ENCODE measurements around the gene USP2.

Gene USP2

GRCh38 chr11:119346605-119347004 is 34.9 kb downstream of the USP2 start, which contains the start of gene MFRP:
MFRP (minus strand) TSS chr11:119346705; CDS start chr11:119346513, 192 bp downstream.
- H3K36me3 ChIP-seq = no peaks in the 10 kb centered on the region
- no peak within 1 kb of the TSS for H3K27ac ChIP-seq
- TF ChIP-seq Cebpa-rat (IDR thresholded peaks at IDR 0.05) = no peak
- H3K9ac ChIP-seq = no peak within 1 kb of the TSS
- peaks cover 2 to 8% (median 6%) of the 10 kb centered on the region in 10 experiments; a peak in 19 of 20 replicates for H3K4me1 ChIP-seq
- H3K9me3 ChIP-seq (replicated peaks in 1 of 11) = no peaks in the 10 kb centered on the region
- peaks cover 0 to 4% (median 0%) of the 10 kb centered on the region in 11 experiments; a peak in 1 of 22 replicates for H4K20me1 ChIP-seq
- H3K4me2 ChIP-seq = no peak within 1 kb of the TSS
- no peak within 1 kb of the TSS for H3K4me3 ChIP-seq
- H3K27me3 ChIP-seq = peaks cover 0 to 10% (median 5%) of the 10 kb centered on the region in 11 experiments; a peak in 13 of 22 replicates

DNA sequence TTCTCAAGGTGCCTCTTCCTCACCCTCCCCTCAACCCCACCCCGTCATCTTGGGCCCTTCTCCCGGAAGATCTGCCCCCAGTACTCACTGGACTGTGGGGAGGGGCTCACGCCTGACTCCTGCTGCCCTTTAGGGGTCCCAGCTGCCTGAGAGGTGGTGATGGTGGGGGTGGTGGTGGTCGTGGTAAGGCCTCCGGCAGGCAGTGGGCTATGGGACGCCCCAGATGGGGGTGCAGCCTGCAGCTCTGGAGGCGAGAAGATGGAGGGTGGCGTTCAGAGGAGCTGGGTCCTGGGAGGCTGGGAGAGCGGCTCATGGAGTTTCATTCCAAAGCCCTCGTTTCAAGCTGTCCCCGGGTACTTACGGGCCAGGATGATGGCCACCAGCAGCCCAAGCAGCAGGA is 35.8 kb downstream of the USP2 start:
- H3K4me2 ChIP-seq = no peak overlapping the region
- H4K20me1 ChIP-seq = peaks cover 0 to 13% (median 0%) of the 10 kb centered on the region in 11 experiments; a peak in 2 of 22 replicates
- peaks cover 11 to 17% (median 15%) of the 10 kb centered on the region in 10 experiments for H3K4me1 ChIP-seq
- no peak overlapping the region for H3K27ac ChIP-seq
- no peak overlapping the region for H3K9ac ChIP-seq
- peaks cover 9 to 19% (median 14%) of the 10 kb centered on the region in 11 experiments for H3K27me3 ChIP-seq
- H3K4me3 ChIP-seq = no peak overlapping the region
- no peaks in the 10 kb centered on the region for H3K9me3 ChIP-seq (replicated peaks in 1 of 11)
- no peak for TF ChIP-seq Cebpa-rat (IDR thresholded peaks at IDR 0.05)
- H3K36me3 ChIP-seq = no peaks in the 10 kb centered on the region

- Histone ChIP-seq H3K4me3 (no peak overlapping the region), H3K27me3 (peaks cover 21 to 31% (median 27%) of the 10 kb centered on the region in 11 experiments), H3K27ac (no peak overlapping the region), H4K20me1 (peaks cover 0 to 21% (median 2%) of the 10 kb centered on the region in 11 experiments; a peak in 9 of 22 replicates), H3K9me3 (replicated peaks in 1 of 11) (no peaks in the 10 kb centered on the region), H3K4me2 (no peak overlapping the region), H3K36me3 (no peaks in the 10 kb centered on the region), H3K4me1 (peaks cover 24 to 29% (median 27%) of the 10 kb centered on the region in 10 experiments), H3K9ac (no peak overlapping the region)
- no peak for TF ChIP-seq Cebpa-rat (IDR thresholded peaks at IDR 0.05)
Measured at GRCh38 chr11:119344291-119345010, 37.0 kb downstream of the USP2 start.

- Histone ChIP-seq H3K27me3 (peaks cover 28 to 38% (median 34%) of the 10 kb centered on the region in 11 experiments), H3K9ac (no peak overlapping the region), H3K4me1 (peaks cover 28 to 36% (median 34%) of the 10 kb centered on the region in 10 experiments), H3K4me2 (no peak overlapping the region), H3K4me3 (no peak overlapping the region), H3K27ac (no peak overlapping the region), H3K36me3 (no peaks in the 10 kb centered on the region), H4K20me1 (peaks cover 0 to 28% (median 10%) of the 10 kb centered on the region in 11 experiments; a peak in 18 of 22 replicates), H3K9me3 (replicated peaks in 1 of 11) (no peaks in the 10 kb centered on the region)
- no peak for TF ChIP-seq Cebpa-rat (IDR thresholded peaks at IDR 0.05)
Measured at GRCh38 chr11:119343726-119344125, 37.8 kb downstream of the USP2 start.

- Histone ChIP-seq H3K4me2 (peak overlapping the region in 5 of 11 experiments; percentile 90 to 98 (median 94); a peak in 4 of 22 replicates), H3K4me3 (no peak overlapping the region), H3K36me3 (no peaks in the 10 kb centered on the region), H4K20me1 (peaks cover 0 to 37% (median 13%) of the 10 kb centered on the region in 11 experiments; a peak in 18 of 22 replicates), H3K9me3 (replicated peaks in 1 of 11) (no peaks in the 10 kb centered on the region), H3K27me3 (peaks cover 32 to 43% (median 38%) of the 10 kb centered on the region in 11 experiments), H3K4me1 (peaks cover 36 to 48% (median 46%) of the 10 kb centered on the region in 10 experiments), H3K9ac (no peak overlapping the region), H3K27ac (no peak overlapping the region)
- no peak for TF ChIP-seq Cebpa-rat (IDR thresholded peaks at IDR 0.05)
Measured at GRCh38 chr11:119342362-119343130, 38.9 kb downstream of the USP2 start.

GRCh38 chr11:119342023-119342300 is 39.5 kb downstream of the USP2 start:
- no peak for TF ChIP-seq Cebpa-rat (IDR thresholded peaks at IDR 0.05)
- peak overlapping the region in 9 of 11 experiments; percentile 90 to 98 (median 94); a peak in 14 of 22 replicates for H3K4me2 ChIP-seq
- no peak overlapping the region for H3K9ac ChIP-seq
- peaks cover 0 to 37% (median 17%) of the 10 kb centered on the region in 11 experiments; a peak in 19 of 22 replicates for H4K20me1 ChIP-seq
- H3K4me3 ChIP-seq = no peak overlapping the region
- H3K27me3 ChIP-seq = peaks cover 32 to 43% (median 38%) of the 10 kb centered on the region in 11 experiments
- H3K27ac ChIP-seq = no peak overlapping the region
- peaks cover 42 to 54% (median 52%) of the 10 kb centered on the region in 10 experiments for H3K4me1 ChIP-seq
- H3K36me3 ChIP-seq = peaks cover 0 to 4% (median 0%) of the 10 kb centered on the region in 11 experiments; a peak in 1 of 22 replicates
- H3K9me3 ChIP-seq (replicated peaks in 1 of 11) = no peaks in the 10 kb centered on the region

DNA sequence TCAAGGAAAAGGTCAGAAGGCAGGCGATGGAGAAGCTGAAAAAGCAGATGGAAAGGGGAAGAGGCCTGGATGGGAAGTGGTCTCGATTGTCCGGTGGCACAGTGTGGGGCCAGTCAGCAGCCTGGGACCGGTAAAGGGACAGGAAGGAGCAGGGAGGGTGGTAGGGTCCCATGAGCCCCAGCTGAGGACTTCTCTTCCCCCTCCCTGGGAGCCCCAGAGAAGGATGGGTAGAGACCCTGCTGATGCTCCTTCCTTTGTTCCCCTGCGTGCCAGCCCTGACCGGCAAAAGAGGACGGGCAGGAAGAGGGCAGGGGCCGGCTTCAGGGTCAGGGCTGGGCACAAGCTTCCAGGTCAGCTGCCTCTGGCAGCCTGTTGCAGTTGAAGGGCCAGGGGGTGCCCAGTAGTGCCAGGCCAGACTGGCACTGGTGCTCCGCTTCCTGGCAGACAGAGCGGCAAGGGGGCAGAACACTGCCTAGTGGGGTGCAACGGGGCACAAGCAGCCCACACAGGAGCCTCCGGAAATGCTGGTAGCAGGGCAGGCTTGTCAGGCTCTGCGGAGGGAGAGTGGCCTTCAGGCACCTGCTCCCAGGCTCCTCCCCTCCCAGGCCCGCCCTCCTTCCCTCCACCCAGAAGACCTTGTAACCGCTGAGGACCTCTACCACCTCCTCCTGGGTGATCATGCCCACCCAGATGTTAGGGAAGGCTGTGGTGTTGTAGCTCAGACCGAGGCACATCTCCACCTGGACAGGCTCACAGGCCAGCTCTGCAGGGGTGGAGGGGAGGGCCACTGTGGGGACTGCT is 40.1 kb downstream of the USP2 start:
- TF ChIP-seq Cebpa-rat (IDR thresholded peaks at IDR 0.05) = no peak
- H3K4me3 ChIP-seq = peak overlapping the region in 6 of 10 experiments; percentile 16 to 66 (median 40); a peak in 7 of 20 replicates

More for the DNA sequence above, 40.1 kb downstream of the USP2 start:
- peaks cover 32 to 43% (median 38%) of the 10 kb centered on the region in 11 experiments for H3K27me3 ChIP-seq
- no peak overlapping the region; a peak in 1 of 22 replicates for H3K27ac ChIP-seq
- H3K9ac ChIP-seq = peak overlapping the region in 6 of 11 experiments; percentile 20 to 76 (median 42); a peak in 10 of 22 replicates
- peak overlapping the region; percentile 90 to 98 (median 94) for H3K4me2 ChIP-seq
- peaks cover 0 to 37% (median 19%) of the 10 kb centered on the region in 11 experiments; a peak in 19 of 22 replicates for H4K20me1 ChIP-seq
- H3K36me3 ChIP-seq = peaks cover 0 to 9% (median 0%) of the 10 kb centered on the region in 11 experiments; a peak in 4 of 22 replicates
- peaks cover 47 to 60% (median 57%) of the 10 kb centered on the region in 10 experiments for H3K4me1 ChIP-seq
- H3K9me3 ChIP-seq (replicated peaks in 1 of 11) = no peaks in the 10 kb centered on the region
